ENCODE data around the gene MAPK12.

The MAPK12 gene

DNA sequence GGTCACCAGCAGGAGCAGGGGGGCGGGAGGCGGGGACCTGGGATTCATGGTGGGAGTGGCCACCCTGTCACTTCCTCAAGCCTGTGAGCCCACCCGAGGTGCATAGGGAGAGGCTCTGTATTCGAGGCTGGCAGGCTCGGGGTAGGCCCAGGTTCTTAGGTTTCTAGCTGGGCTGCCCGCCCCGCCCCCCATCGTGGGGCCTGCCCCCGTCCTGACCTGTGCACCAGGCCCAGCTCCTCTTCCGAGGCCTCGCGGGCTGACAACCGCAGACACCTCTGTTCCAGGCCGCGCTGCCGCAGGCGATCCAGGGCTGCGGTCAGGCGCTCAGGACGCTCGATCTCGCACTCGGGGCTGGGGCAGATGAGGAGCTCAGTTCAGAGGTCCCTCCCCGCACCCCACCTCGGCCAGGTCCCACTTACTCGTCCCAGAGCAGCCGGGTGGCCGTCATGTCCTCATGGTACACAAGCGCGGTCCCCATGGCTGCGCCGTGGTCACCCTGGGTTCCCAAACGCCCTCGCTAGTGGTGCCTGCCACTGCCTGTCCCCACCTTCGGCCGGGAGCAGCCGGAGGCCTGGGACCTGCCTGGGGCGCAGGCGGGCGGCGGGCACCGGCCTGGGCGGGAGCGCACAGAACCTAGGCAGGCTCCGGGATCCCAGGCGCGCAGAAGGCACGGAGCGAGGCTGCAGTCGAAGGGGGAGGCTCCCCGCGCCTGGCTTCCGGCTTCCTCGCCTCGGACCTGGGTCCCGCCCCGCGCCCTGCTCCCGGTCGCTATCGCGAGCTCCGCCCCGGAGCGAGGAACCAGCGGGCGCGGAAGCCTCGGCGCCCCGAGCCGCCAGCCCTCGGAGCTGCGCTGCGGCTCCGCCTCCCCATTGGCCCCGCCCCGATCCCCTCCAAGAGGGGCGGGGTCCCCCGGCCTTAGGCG lies 10.7 kb downstream of the MAPK12 start, which contains the start of gene HDAC10:
Gene HDAC10, minus strand, starts transcription at position 711 of the 922 bp plus-strand sequence. Its CDS starts 233 bp downstream, at position 478.
- DNase-seq: peak; percentile 89

DNA sequence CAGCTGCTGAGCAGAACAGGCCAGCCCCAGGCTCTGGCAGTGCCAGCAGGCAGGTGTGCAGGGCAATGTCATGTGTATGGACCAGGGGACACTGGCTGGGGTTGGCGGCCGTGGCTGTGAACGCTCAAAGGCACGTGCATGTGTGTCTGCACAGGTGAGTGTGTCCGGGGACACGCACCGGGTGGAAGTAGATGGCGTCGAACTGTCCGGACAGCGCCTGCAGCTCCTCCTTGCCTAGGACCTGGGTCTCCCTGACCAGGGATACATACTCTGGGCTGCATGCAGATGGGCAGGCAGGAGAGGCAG lies 11.3 kb downstream of the MAPK12 start:
- DNase-seq: no peak

DNA sequence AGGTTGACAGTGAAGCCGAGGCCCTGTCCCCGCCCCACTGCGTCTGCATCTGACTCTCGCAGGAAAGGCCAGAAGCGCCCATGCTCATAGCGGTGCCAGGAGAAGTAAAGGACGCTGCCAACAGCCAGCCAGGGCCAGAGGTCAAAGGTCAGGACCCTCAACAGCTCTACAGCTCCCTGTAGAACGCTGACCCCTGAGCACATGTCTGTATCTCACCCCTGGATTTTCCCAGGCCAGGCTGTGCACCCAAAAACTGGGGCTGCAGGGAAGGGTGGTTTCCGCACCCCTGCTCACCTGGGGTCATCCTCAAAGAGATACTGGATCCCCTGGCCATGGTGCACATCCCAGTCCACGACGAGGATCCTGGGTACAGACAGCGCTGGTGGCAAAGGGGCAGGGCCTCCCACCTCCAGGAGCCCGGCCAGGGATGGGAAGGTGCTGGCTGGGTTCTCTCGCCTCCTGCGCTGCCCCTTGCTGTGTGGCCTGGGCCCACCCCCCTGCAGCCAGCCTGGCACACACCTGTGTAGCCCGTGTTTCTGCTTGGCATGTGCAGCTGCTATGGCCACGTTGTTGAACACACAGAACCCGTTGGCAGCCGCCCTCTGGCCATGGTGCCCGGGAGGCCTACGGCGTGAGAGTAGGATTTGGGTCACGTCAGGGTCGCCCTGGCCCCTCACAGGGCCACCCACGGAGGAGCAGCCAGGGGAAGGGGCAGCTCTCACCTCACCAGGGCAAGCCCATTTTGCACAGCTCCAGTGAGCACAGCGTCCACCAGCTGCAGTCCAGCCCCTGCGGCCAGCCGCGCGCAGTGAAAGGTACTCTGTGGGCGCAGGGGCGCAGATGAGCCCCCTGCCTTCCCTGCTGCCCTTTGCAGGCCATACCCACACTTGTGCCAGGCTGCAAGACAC lies 11.9 kb downstream of the MAPK12 start:
- DNase-seq: no peak

DNA sequence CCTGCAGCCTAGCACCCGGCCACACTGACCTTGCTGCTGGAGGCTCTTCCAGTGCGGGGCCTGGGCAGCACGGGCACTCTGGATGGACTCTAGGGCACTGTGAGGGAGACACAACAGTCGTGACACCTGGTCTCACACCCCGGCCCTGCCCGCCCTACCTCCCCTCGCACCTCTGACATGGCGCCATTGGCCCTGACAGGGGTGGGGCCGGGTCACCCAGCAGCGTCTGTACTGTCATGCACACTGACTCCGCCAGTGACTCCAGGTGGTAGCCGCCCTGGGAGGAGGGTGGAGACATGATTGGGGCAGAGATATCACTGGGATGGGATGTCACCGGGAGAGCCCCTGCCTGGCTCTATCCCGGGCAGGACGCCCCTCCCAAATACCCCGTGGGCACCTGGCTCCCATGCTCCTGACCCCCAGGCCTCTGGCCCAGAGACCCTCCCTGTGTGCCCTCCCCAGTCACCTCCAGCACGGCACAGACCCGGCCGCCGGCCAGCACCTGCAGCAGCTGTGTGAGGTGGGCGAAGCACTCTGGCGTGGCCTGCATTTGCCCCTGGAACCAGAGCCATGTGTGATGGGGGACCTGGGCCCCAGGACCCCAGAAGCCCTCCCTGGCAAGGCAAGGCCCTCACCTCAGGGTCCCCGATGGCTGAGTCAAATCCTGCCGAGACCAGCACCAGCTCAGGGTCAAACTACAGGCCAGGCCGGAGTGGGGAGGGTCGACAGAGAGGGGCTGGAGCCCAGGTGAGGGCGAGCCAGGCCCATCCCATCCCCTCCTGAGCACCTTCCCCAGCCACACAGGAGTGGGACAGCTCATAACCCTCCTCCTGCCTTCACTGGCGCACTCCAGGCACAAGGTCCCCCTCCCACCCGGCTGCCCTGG lies 13.0 kb downstream of the MAPK12 start:
- DNase-seq: no peak

DNA sequence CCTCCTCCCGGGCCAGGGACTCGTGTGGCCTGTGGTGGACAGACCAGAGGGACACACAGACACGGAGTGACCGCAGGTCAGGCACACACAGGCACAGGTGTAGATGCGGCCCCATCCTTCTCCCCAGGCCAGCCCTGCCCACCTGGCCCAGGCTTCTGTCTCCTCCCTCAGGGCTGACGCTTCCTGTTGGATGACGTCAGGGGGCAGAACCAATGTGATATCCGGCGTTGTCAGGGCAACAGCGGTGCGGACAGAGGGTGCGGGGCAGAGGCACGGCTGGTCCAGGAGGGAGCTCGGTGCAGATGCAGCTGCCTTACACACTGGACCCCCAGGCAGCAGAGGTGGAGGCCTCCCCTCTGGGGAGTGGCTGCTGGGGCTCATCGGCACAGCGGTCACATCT lies 13.7 kb downstream of the MAPK12 start:
- DNase-seq: peak; percentile 86

DNA sequence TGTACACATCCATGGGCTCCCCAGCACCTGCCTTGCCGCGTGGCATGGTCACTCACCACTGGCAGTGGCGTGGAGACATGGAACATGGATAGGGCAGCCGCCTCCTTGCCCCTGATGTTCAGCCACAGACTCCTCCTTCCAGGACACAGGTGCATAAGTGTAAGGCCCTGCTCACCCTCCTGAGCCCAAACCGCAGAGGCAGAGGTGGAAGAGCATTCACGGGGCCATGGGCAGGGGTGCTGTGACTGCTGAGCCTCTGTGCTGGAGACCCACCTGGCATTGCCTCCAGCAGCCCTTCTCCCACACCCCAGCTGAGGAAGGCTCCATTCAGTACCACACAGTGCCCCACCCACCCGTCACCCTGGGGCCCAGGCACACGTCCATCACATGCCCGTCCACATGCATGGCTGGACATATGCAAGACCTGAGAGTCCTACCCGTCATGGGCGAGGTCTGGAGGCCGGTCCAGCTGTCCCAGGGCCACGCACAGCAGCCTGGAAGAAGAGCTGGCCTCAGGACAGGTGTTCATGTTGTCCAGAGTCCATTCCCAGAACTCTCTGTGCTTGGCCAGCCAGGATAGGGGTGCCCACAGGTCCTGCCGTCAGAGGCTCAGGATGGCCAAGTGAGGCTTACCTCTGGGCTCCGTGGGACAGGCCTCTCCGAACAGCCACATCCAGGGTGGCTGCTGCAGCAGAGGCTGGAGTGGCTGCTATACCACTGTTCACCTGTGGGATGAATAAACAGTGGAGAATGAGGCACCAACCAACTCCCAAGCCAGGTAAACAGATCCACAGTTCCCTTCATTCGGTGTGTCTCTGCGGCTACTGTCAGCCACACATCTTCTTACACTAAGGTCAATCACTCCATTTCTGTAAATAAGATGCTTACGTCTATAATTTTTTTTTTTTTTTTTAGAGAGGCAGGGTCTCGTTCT lies 15.0 kb downstream of the MAPK12 start:
- DNase-seq: no peak

DNA sequence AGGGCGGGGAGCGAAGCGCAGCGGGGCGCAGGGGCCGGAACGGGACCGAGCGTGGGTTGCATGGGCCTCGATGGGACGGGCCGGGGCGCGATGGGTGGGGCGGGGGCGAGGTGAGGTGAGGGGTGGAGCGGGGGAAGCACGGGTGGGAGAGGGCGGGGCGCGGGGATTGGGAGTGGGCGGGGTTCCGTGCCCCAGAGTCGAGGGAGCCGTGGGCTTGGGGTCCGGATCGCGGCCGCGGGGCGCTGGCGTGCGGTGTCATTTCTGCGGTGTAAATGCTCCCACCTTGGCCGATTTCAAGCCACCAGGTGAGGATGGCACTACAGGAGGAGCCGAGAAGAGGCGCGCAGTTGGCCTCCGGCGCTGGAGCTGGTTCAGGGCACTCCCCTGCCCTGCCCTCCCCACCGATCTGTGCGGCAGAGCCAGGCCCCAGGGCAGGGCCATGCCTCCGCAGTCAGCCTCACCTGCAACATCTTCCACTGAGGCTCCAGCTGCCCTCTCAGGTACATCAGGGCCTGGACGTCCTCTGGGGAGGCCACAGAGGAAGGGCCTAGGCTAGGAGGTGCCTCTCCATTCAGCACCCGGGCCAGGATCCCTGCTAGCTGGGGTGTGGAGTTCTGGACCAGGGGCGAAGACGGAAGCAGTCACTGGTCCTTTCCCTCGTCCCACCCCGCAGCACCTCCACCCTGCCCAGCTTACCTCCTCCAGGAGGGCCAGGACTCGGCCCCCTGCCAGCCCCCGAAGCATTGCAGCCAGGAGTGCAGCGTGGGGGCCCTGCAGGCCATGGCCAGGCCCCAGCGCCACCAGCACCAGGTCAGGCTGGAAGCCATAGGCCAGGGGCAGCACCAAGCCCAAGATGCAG lies 16.0 kb downstream of the MAPK12 start:
- DNase-seq: no peak

DNA sequence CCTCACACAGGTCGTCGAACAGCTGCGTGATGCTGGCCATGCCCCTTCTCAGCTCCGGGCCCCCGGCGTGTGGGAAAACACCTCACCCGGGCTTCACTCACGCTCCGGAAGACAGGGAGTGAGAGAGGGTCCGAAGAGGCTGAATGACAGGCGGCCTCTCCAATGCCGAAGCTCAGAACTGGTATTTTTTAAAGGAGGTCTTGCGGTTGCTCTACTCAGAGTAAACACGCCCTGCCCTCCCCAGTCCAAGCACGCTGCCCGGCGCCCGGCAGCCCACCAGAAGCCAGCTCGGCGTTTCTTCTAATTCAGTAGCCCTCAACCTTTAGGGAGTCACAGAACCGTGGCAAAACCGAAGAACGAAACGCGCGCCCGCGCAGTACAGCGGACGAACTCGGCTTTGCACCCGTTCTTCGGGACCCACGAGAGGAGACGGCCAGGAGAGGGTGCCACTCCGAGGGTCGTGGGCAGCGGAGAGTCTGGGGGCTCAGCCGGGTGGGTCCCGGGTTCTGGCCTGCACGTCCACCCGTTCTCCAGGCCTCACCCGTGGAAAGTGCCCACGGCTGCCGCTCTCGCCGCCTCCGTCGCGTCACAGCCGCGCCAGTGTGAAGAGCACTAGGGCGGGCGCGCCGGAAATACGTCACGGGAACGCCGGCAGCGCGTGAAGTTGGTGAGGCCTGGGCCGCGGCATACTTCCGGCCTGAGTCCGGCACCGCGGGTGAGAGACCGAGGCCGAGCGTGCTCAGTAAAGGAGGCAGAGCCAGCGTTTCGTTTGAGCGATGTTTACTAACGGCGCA lies 16.9 kb downstream of the MAPK12 start, which contains the start of gene TUBGCP6:
Gene TUBGCP6, minus strand, starts transcription at position 604 of the 794 bp plus-strand sequence. Its CDS starts 564 bp downstream, at position 40.
- peak; percentile 94 for DNase-seq

DNA sequence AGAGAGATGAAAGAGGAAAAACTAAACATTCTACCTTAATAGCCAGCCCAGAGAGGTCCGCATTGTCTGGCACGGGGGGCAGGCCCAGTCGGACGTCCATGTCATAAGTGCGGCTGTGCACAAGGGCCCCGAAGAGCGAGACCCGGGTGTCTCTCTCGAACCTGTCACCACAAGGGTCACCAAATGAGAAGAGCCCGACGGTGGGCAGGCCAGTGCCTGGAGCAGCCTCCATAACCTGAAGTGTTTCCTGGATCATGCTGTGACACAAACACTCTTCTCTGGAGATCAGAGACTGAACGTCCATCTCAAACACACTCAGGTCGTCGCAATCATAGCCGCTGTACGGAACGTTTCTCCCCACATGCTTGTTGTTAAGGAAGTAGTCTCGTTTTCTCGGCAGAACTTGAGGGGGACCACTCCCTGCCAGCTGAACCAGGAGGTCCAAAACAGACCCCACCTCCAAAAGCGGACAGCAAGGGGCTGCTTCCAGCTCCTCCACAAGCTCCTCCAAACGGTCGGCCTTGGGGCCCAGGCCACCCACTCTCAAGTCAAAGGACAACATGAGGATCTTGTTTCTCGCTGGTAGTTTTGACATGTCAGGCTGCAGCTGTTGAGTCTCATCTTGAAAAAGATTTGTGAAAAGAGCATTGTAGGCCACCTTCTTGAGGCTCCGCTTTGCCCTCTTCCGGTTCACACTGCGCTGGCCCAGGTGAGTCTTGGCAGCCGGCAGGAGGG lies 17.6 kb downstream of the MAPK12 start:
- no peak for DNase-seq

DNA sequence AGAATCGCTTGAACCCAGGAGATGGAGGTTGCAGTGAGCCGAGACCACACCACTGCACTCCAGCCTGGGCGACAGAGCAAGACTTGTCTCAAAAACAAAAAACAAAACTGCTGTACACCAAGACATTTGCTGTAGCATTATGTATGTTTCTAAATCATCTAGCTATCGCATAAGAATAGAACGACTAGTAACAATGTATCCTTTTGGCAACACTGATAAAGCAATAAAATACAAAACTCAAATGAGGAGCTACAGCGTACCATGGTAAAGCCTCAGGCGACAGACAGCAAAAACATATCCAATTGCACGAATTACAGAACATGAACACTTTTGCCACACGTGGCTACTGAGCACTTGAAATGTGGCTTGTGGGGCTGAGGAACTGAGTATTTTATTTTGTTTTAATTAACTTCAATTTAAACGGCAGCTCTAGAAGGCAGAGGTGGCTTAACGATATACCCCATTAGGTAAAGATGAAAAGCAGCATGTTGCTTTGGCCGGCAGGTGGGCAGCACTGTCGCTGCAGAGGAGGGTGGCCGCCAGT lies 19.0 kb downstream of the MAPK12 start:
- DNase-seq: no peak

DNA sequence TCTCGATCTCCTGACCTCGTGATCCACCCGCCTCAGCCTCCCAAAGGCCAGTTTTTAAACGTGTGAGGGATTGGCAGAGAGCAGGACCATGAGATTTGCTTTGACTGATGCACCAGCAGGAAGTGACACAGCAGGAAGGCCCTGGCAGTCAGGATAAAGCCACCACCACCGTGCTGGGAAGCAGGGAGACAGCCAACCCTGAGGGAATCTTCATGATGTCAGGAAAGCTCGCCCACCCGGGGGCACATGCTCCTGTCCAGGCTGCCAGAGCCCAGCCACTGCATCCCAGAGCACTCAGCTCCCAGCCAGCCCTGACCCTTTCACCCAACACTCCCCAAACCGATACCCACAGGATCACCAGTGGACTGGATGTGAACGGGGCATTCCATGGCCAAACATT lies 22.7 kb downstream of the MAPK12 start:
- DNase-seq: no peak

DNA sequence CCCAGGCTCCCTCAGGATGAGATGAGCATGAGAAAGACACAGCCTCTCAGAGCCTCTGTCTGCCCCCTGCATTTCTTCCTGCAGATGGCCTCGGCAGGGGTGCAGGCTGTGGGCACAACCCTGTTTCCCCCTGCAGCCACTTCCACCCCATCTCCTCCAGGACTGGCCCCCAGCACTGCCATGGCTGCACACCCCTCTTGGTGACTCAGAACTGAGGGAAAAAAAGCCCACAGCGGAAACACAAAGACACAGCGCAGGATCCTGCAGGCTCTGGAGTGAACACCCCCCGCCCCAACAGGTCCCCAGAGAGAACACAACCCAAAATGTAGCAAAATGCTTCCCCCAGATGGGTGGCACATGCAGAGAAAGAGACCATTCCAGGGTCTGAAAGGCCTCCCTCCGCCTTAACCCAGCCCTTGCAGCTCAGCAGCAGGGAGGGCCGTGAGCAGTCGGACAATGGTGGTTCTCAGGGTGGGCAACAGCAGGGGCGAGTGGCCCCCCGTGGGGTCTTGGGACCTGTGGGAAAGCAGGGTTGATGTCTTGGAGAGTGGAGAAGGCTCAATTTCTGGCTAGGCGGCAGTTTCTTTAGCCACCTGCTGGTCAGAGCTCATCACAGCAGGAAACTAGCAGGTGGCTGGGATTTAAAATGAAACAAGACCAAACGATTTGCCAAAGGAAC lies 24.6 kb downstream of the MAPK12 start:
- DNase-seq: no peak

DNA sequence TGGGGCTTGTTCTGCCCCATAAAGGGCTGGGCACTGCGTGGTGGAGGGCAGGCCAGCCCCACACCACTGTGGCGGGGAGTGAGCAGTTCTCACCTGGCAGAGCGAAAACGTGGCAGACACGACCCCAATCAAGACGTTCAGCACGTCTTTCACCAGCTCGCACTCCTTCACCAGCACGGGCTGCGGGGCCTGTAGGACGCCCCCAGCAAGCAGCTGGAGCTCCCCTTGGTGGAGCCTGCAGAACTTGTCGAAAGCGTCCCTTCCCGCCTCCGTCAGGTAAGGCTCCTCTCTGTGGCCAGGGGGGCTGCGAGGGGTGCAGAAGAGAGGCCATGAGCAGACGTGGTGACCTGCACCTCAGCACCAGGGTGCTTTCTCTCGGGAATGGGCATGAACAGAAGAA lies 28.3 kb downstream of the MAPK12 start:
- DNase-seq: no peak

DNA sequence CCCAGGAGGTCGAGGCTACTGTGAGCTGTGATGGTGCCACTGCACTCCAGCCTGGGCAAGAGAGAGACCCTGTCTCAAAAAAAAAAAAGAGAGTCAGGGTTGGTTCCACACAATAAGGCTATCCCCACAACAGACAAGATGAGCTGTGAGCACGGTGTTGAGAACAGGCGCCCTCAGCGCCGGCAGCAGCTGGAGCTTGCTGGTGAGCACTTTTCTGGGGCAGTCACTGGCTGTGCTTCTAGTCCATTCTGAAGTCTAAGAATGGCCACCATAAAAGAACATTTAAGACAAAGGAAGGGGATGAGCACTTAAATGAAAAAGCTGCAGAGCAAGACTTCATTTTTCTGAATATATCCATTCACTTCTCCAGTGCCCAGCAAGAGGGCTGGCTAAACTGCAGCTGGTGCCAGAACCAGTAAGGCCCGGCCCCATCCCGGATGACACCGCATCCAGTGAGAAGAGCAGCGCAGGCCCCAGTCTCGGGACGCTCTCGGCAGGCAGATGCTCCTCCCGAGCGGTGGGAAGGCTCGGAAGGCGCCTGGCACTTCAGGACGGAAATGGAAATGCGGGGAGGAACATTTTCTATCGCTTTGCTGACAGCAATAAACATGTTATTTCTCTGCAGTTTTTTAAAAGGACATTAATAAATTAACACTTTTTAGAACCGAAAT lies 28.9 kb downstream of the MAPK12 start:
- no peak for DNase-seq

DNA sequence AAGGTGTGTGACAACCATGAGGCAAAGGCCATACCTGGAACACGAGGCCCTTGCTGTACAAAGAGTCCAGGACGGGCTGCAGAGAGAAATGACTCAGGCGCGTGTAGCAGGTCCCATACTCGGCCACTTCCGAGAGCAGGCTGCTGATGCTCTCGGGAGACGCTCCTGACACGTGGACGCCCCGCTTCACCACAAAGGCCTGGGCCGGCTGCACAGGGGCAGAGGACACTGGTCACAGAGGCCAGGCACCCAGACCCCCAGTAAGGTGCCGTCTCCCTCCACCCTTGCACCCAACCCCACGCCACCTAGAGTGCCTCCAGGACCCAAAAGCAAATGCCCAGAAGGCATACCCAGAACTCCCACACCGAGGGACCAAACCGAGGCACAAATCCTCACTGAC lies 32.1 kb downstream of the MAPK12 start:
- DNase-seq: no peak

DNA sequence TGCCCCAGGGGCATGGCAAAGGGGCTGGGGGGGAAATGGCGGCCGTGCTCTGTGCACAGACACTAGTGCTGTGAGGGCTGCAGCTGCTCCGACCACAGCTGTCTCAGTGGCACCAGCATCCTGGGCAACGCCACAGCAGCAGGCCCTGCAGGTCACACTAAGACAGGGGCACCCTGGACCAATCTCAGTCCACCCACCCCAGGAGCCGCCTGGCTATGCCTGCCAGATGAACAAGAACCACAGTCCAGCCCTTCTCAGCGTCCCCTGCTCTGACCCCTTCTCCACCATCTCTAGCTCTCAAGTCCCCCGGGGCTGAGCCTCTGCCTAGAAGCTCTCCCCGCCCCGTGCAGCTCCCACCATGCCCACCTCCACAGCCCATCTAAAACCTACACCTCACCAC lies 33.1 kb downstream of the MAPK12 start:
- no peak for DNase-seq

DNA sequence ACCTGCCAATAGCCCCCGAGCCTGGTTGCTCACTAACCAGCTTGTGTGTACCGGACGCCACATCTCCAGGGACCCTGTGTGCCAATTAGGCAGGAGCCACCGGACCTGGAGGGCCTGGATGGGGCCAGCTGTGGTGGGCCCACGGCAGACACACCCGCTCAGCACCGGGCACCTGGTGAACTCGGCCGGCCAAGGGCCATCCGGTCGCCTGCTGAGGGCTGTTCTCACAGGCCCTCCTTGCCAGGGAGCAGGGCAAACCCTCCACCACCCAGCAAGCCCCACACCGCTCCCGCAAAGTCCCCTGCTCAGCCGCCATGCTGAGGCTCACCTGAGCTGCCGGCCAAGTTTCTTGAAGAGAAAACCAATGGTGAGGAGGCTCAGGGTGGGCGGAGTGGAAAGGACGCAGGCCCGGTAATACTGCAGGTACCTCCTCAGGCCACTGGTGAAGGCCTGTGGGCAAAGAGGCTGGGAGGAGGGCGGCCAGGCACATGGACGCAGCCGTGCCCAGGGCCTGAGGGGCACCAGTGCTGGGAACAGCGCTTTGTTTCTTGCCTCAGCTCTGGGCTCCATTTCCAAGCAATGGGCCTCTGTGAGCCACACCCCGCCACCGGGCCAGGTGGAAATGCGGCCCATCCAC lies 33.8 kb downstream of the MAPK12 start:
- DNase-seq: no peak
